Measurements from ENCODE around the gene PRR5L.

DNA sequence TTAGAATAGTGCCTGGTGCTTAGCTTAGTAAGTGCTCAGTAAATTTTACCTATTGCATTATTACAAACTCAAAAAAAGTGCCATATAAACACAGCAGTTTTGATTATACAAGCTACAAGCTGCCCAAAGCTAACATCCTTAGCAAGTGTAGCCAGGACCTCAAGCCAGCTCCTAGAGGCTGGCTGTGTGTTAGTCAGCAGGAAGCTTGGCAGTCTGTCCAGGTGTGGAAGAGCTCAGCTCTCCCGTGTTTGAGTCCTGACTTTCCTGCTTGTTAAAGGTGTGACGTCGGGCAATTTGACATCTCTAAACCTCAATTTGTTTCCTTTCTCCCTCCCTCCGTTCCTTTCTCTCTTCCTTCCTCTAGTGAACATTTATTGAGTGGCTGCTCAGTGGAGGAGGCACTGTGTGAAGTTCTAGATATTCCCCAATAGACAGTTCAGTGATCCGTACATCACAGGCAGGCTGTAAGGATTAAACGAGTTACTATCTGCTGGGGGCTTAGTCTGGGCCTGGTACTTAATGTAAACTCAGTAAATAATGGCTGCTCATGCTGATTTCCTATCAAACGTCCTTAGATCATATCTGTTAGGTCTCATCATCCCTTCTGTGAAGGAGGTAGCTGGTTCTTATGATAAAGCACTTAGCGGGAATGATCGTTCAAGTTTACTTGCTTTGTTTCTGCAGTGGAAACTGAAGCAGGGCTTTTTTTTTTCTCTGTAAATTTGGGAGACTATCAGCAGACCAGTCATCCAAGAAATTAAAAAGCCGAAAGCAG lies 68.7 kb downstream of the PRR5L start:
- TF ChIP-seq CTCF (IDR thresholded peaks at IDR 0.05; ENCODE audit: insufficient read depth, low read length, poor library complexity, severe bottlenecking) (no peak), EZH2phosphoT487 (conservative IDR thresholded peaks at IDR 0.05; ENCODE audit: low read length) (no peak)

All from SU-DHL-6 (cell line).